Osteocyte (in vitro differentiated cells): Measurements from ENCODE around the gene CCR5. TPM values are rescaled to one million over a fixed set of nuclear protein-coding genes. Genes with fewer than 3 reads are reported as not detected.
A peak's percentile ranks its signal among the peaks of the same experiment; 100 is the strongest.

Experiments
- DNase-seq: peaks from one replicate; pipeline ENCODE4 v3.0.0; 2021; ENCODE audit warnings: mixed read lengths; ENCODE audit not compliant: unreplicated experiment; ENCODE audit errors: extremely low spot score
- H3K27ac Mint-ChIP-seq: one replicate; pipeline ENCODE4 v1.8.0; 2021; ENCODE audit warnings: mild to moderate bottlenecking, mixed read lengths; ENCODE audit not compliant: unreplicated experiment
- H3K27me3 Mint-ChIP-seq: one replicate; pipeline ENCODE4 v1.8.0; 2021; ENCODE audit warnings: mixed read lengths; ENCODE audit not compliant: unreplicated experiment
- H3K36me3 Mint-ChIP-seq: one replicate; pipeline ENCODE4 v1.8.0; 2021; ENCODE audit warnings: mixed read lengths; ENCODE audit not compliant: unreplicated experiment
- H3K4me1 Mint-ChIP-seq: one replicate; pipeline ENCODE4 v1.8.0; 2021; ENCODE audit warnings: mixed read lengths; ENCODE audit not compliant: unreplicated experiment
- H3K4me3 Mint-ChIP-seq: one replicate; pipeline ENCODE4 v1.8.0; 2021; ENCODE audit warnings: mild to moderate bottlenecking, moderate library complexity, mixed read lengths; ENCODE audit not compliant: unreplicated experiment
- H3K9me3 Mint-ChIP-seq: one replicate; pipeline ENCODE4 v1.8.0; 2021; ENCODE audit warnings: mixed read lengths; ENCODE audit not compliant: unreplicated experiment
- total RNA-seq: library from RNA; stranded (reverse); gene quantifications from 2 replicates; pipeline ENCODE4 v1.2.1, GENCODE V29; 2021
- TF ChIP-seq, protein P1 (sequence below): fragments of 200-600 bp; sonication (generic); IDR thresholded peaks from 2 replicates; pipeline ENCODE4 v1.5.0; 2021; ENCODE audit warnings: antibody characterized with exemption, mild to moderate bottlenecking, moderate library complexity

Gene CCR5
- total RNA-seq, 1 donor from 2014 or later, result not detected

DNA sequence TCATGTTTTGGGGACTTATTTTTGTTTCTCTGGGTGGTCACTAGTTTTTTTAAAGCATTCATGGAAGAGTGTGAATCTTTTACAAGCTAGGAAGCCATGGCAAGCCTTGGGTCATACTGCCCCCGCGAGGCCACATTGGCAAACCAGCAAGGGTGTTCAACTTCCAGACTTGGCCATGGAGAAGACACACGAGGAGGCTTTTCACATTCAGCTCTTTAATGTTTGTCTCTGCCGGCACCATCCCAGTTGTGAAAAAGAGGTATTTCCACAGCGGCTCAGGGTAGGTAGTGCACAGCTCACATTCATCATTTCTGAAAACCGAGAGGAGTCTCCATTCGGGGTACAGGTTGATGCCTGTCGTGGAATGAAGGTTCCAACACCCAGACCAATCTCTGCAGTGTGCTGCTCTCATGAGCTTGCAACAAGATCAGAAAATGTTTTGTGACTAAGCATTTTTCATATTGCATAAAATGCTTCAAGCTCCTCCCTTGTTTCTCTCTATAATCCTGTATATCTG is 7.7 kb downstream of the CCR5 start:
- no peak overlapping the region for H3K27ac Mint-ChIP-seq
- no peaks in the 10 kb centered on the region for H3K9me3 Mint-ChIP-seq
- H3K27me3 Mint-ChIP-seq, result peaks cover 37% of the 10 kb centered on the region
- no peaks in the 10 kb centered on the region for H3K36me3 Mint-ChIP-seq
- H3K4me1 Mint-ChIP-seq, result peaks cover 10% of the 10 kb centered on the region
- no peak for DNase-seq
- TF ChIP-seq, protein P1, sequence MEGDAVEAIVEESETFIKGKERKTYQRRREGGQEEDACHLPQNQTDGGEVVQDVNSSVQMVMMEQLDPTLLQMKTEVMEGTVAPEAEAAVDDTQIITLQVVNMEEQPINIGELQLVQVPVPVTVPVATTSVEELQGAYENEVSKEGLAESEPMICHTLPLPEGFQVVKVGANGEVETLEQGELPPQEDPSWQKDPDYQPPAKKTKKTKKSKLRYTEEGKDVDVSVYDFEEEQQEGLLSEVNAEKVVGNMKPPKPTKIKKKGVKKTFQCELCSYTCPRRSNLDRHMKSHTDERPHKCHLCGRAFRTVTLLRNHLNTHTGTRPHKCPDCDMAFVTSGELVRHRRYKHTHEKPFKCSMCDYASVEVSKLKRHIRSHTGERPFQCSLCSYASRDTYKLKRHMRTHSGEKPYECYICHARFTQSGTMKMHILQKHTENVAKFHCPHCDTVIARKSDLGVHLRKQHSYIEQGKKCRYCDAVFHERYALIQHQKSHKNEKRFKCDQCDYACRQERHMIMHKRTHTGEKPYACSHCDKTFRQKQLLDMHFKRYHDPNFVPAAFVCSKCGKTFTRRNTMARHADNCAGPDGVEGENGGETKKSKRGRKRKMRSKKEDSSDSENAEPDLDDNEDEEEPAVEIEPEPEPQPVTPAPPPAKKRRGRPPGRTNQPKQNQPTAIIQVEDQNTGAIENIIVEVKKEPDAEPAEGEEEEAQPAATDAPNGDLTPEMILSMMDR, result peak; percentile 61
- no peak overlapping the region for H3K4me3 Mint-ChIP-seq

DNA sequence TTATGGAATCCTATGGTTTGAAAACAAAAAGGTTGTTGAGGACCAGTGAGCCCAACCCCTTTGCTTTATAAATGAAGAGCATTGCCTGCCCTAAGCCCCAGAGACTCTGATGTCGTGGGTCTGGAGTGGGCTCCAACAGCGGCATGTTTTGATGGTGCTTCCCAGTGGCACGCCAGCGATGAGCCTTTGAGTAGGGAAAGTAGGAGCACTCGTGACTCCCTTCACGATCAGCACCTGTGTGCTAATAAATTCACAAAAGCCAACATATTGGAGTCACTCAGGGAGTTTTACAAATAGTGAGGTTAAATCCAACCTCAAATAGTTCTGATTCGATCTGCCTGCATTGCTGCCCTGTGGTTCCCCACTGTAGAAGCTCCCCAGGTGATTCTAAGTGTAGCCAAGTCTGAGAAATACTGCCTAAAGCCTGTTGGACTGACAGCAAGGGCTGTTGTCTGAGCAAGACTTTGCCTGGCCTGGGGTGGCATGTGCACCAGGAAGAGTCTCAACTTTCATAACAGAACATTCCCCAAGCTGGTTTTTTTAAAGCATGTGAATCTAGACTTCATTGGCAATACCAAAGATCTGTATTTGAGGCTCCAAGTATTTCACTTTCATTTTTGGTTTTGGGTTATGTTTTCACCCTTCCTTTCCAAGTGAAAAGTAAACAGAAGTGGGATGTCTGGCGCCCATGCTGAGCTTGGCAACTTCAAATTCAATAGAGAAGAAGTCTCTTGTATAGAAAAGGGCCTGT is 9.9 kb downstream of the CCR5 start:
- Mint-ChIP-seq H3K9me3 (no peaks in the 10 kb centered on the region), H3K4me3 (no peak overlapping the region), H3K4me1 (peaks cover 10% of the 10 kb centered on the region), H3K27me3 (peaks cover 32% of the 10 kb centered on the region), H3K27ac (peak overlapping the region; percentile 51), H3K36me3 (no peaks in the 10 kb centered on the region)
- no peak for DNase-seq
- TF ChIP-seq, protein P1, result no peak

DNA sequence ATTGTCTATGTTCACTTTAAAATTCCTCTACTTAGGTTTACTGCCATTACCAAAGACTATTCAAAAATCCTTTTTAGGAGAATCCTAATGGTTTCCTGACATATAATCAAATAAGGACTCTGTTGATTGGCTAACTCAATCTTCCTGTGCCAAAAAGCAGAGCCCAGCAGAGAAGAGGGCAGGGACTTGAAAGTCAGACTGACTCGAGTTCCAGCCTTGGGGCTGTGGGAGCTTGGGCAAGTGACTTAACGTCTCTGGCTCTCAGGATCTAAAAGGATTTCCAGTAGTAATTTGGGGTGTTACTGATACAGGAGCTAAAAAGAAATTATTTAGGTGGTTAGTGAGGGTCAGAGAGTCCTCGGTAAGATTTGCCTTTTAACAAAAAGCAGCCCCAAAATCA is 10.9 kb downstream of the CCR5 start:
- H3K4me1 Mint-ChIP-seq, result peaks cover 10% of the 10 kb centered on the region
- H3K9me3 Mint-ChIP-seq, result no peaks in the 10 kb centered on the region
- no peaks in the 10 kb centered on the region for H3K36me3 Mint-ChIP-seq
- H3K27ac Mint-ChIP-seq, result no peak overlapping the region
- peaks cover 29% of the 10 kb centered on the region for H3K27me3 Mint-ChIP-seq
- H3K4me3 Mint-ChIP-seq, result no peak overlapping the region
- TF ChIP-seq, protein P1, result no peak
- no peak for DNase-seq

GRCh38 chr3:46383211-46383950 is 12.6 kb downstream of the CCR5 start:
- peaks cover 10% of the 10 kb centered on the region for H3K4me1 Mint-ChIP-seq
- no peaks in the 10 kb centered on the region for H3K9me3 Mint-ChIP-seq
- H3K27ac Mint-ChIP-seq, result no peak overlapping the region
- no peak for DNase-seq
- H3K36me3 Mint-ChIP-seq, result no peaks in the 10 kb centered on the region
- H3K4me3 Mint-ChIP-seq, result no peak overlapping the region
- H3K27me3 Mint-ChIP-seq, result peaks cover 19% of the 10 kb centered on the region
- TF ChIP-seq, protein P1, result no peak

DNA sequence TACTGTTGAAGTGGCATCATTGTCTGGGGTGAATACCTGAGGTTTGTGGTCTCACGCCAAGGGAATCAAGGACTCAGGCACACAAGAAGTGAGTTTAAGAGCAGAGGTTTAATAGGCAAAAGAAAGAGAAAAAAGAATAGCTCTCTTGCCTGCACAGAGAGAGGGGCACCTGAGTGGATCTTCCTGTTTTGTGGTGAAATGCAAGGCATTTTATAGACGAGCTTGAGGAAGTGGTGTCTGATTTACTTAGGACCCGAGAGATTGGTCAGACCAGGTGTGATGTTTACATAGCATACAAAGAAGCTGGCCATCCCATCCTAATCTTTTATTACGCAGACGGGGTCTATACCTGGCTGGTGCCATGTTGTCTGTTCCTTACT is 13.2 kb downstream of the CCR5 start:
- peaks cover 18% of the 10 kb centered on the region for H3K27me3 Mint-ChIP-seq
- H3K27ac Mint-ChIP-seq, result no peak overlapping the region
- no peaks in the 10 kb centered on the region for H3K9me3 Mint-ChIP-seq
- H3K36me3 Mint-ChIP-seq, result no peaks in the 10 kb centered on the region
- TF ChIP-seq, protein P1, result no peak
- H3K4me1 Mint-ChIP-seq, result peaks cover 10% of the 10 kb centered on the region
- no peak overlapping the region for H3K4me3 Mint-ChIP-seq
- no peak for DNase-seq
